Measurements from ENCODE around the gene IGHMBP2. TPM values are rescaled to one million over a fixed set of nuclear protein-coding genes. Genes with fewer than 3 reads are reported as not detected.

Gene IGHMBP2
- total RNA-seq, 4 donors from 2014 or later: 22.9 to 55.0 (median 30.3) TPM

- WGBS: 87% methylated on average over 6 of the region's 6 CpGs
- Histone ChIP-seq H3K4me3 (no peak overlapping the region), H3K36me3 (no peaks in the 10 kb centered on the region), H3K4me1 (peaks cover 5% of the 10 kb centered on the region), H3K27me3 (no peaks in the 10 kb centered on the region), H3K27ac (no peak overlapping the region), H3K9me3 (no peaks in the 10 kb centered on the region)
- no peak for TF ChIP-seq POLR2A (IDR thresholded peaks at IDR 0.05)
- TF ChIP-seq CTCF (IDR thresholded peaks at IDR 0.05): no peak
- TF ChIP-seq EP300 (IDR thresholded peaks at IDR 0.05): no peak
- no peak for TF ChIP-seq POLR2AphosphoS5 (IDR thresholded peaks at IDR 0.05)
- no peak for DNase-seq (ENCODE audit: low spot score in 2 of 2)
Observed at GRCh38 chr11:68867066-68867465, 36.6 kb upstream of the IGHMBP2 start.

GRCh38 chr11:68868221-68868835 is 35.4 kb upstream of the IGHMBP2 start:
- Histone ChIP-seq H3K36me3 (no peaks in the 10 kb centered on the region), H3K27ac (no peak overlapping the region), H3K4me3 (no peak overlapping the region), H3K4me1 (peaks cover 5% of the 10 kb centered on the region), H3K27me3 (no peaks in the 10 kb centered on the region), H3K9me3 (no peaks in the 10 kb centered on the region)
- no peak for TF ChIP-seq POLR2AphosphoS5 (IDR thresholded peaks at IDR 0.05)
- no peak for TF ChIP-seq EP300 (IDR thresholded peaks at IDR 0.05)
- TF ChIP-seq POLR2A (IDR thresholded peaks at IDR 0.05): no peak
- TF ChIP-seq CTCF (IDR thresholded peaks at IDR 0.05): no peak
- WGBS: 90% methylated on average over 18 of the region's 18 CpGs
- no peak for DNase-seq (ENCODE audit: low spot score in 2 of 2)

GRCh38 chr11:68870470-68870869 is 33.2 kb upstream of the IGHMBP2 start:
- Histone ChIP-seq H3K27ac (no peak overlapping the region), H3K4me1 (peaks cover 5% of the 10 kb centered on the region), H3K9me3 (no peaks in the 10 kb centered on the region), H3K36me3 (no peaks in the 10 kb centered on the region), H3K4me3 (peak overlapping the region; percentile 40), H3K27me3 (no peaks in the 10 kb centered on the region)
- DNase-seq (ENCODE audit: low spot score in 2 of 2): no peak
- WGBS: 31% methylated on average over 9 of the region's 9 CpGs
- no peak for TF ChIP-seq CTCF (IDR thresholded peaks at IDR 0.05)
- TF ChIP-seq POLR2A (IDR thresholded peaks at IDR 0.05): no peak
- TF ChIP-seq EP300 (IDR thresholded peaks at IDR 0.05): no peak
- TF ChIP-seq POLR2AphosphoS5 (IDR thresholded peaks at IDR 0.05): no peak

GRCh38 chr11:68872216-68873003 is 31.3 kb upstream of the IGHMBP2 start:
- H3K36me3 ChIP-seq: no peaks in the 10 kb centered on the region
- 65% methylated on average over 10 of the region's 12 CpGs for WGBS
- H3K4me1 ChIP-seq: peaks cover 5% of the 10 kb centered on the region
- H3K27ac ChIP-seq: no peak overlapping the region
- H3K4me3 ChIP-seq: no peak overlapping the region
- no peak for TF ChIP-seq POLR2AphosphoS5 (IDR thresholded peaks at IDR 0.05)
- no peak for TF ChIP-seq EP300 (IDR thresholded peaks at IDR 0.05)
- TF ChIP-seq CTCF (IDR thresholded peaks at IDR 0.05): no peak
- no peak for TF ChIP-seq POLR2A (IDR thresholded peaks at IDR 0.05)
- no peak for DNase-seq (ENCODE audit: low spot score in 2 of 2)
- no peaks in the 10 kb centered on the region for H3K9me3 ChIP-seq
- no peaks in the 10 kb centered on the region for H3K27me3 ChIP-seq

GRCh38 chr11:68878022-68878421 is 25.7 kb upstream of the IGHMBP2 start:
- H3K9me3 ChIP-seq: no peaks in the 10 kb centered on the region
- no peak overlapping the region for H3K4me3 ChIP-seq
- H3K36me3 ChIP-seq: no peaks in the 10 kb centered on the region
- no peak for DNase-seq (ENCODE audit: low spot score in 2 of 2)
- no peaks in the 10 kb centered on the region for H3K4me1 ChIP-seq
- no peaks in the 10 kb centered on the region for H3K27me3 ChIP-seq
- TF ChIP-seq CTCF (IDR thresholded peaks at IDR 0.05): no peak
- TF ChIP-seq EP300 (IDR thresholded peaks at IDR 0.05): no peak
- no peak for TF ChIP-seq POLR2A (IDR thresholded peaks at IDR 0.05)
- no peak for TF ChIP-seq POLR2AphosphoS5 (IDR thresholded peaks at IDR 0.05)
- 88% methylated on average over 7 of the region's 7 CpGs for WGBS
- no peak overlapping the region for H3K27ac ChIP-seq

All from suprapubic skin (tissue), 4 donors.